GM23338 (cell line): Measurements from ENCODE around the gene CHN1. TPM values are rescaled to one million over a fixed set of nuclear protein-coding genes. Genes with fewer than 3 reads are reported as not detected.

Experiments
- ATAC-seq: fragments of 200-7000 bp; cut with Tn5 transposase; 3 replicates; pipeline ENCODE4 v1.9.1; 2020
- DNase-seq: peaks from one replicate; pipeline ENCODE4 v3.0.0-alpha.2; 2015; ENCODE audit warnings: low spot score
- H2AFZ ChIP-seq: fragments of 200-600 bp; sonication (generic); 2 replicates; pipeline ENCODE4 v1.8.0; 2016; ENCODE audit warnings: antibody characterized with exemption, mild to moderate bottlenecking, moderate library complexity
- H3F3A ChIP-seq: fragments of 200-600 bp; sonication (generic); replicated peaks from 2 replicates; pipeline ENCODE4 v1.8.0; 2017; ENCODE audit warnings: antibody characterized with exemption, mixed run types, low read depth
- H3K27ac ChIP-seq: fragments of 200-600 bp; sonication (generic); 2 replicates; pipeline ENCODE4 v1.6.1; 2016; ENCODE audit warnings: low read depth
- H3K27me3 ChIP-seq: fragments of 200-600 bp; sonication (generic); 2 replicates; pipeline ENCODE4 v1.8.0; 2016; ENCODE audit warnings: mild to moderate bottlenecking, mixed run types, moderate library complexity; ENCODE audit not compliant: insufficient read depth
- H3K36me3 ChIP-seq: fragments of 200-600 bp; sonication (generic); 2 replicates; pipeline ENCODE4 v1.8.0; 2016; ENCODE audit warnings: mild to moderate bottlenecking; ENCODE audit not compliant: insufficient read depth
- H3K4me1 ChIP-seq: fragments of 200-600 bp; sonication (generic); 2 replicates; pipeline ENCODE4 v1.8.0; 2016; ENCODE audit warnings: mild to moderate bottlenecking, moderate library complexity; ENCODE audit not compliant: insufficient read depth
- H3K4me2 ChIP-seq: fragments of 200-600 bp; sonication (generic); 2 replicates; pipeline ENCODE4 v1.7.1; 2017; ENCODE audit warnings: mixed run types
- H3K4me3 ChIP-seq: fragments of 200-600 bp; sonication (generic); 2 replicates; pipeline ENCODE4 v1.6.1; 2016; ENCODE audit warnings: mixed run types
- H3K79me2 ChIP-seq: fragments of 200-600 bp; sonication (generic); replicated peaks from 2 replicates; pipeline ENCODE4 v1.8.0; 2017; ENCODE audit warnings: mild to moderate bottlenecking; ENCODE audit not compliant: insufficient read depth
- H3K9me2 ChIP-seq: fragments of 200-600 bp; sonication (generic); 2 replicates; pipeline ENCODE4 v1.8.0; 2017; ENCODE audit not compliant: insufficient read depth
- H4K20me1 ChIP-seq: fragments of 200-600 bp; sonication (generic); replicated peaks from 2 replicates; pipeline ENCODE4 v1.8.0; 2017; ENCODE audit warnings: mild to moderate bottlenecking; ENCODE audit not compliant: insufficient read depth
- H3K27ac Mint-ChIP-seq: 2 replicates; pipeline ENCODE4 v1.8.0; 2020; ENCODE audit warnings: inconsistent platforms, mild to moderate bottlenecking, moderate library complexity, mixed read lengths
- H3K27me3 Mint-ChIP-seq: 3 replicates; pipeline ENCODE4 v1.8.0; 2022; ENCODE audit warnings: low read depth, mild to moderate bottlenecking, moderate library complexity, mixed read lengths, inconsistent platforms; ENCODE audit not compliant: insufficient read depth, poor library complexity
- H3K36me3 Mint-ChIP-seq: 3 replicates; pipeline ENCODE4 v1.8.0; 2021; ENCODE audit warnings: low read depth, mild to moderate bottlenecking, inconsistent platforms, moderate library complexity, mixed read lengths
- H3K4me1 Mint-ChIP-seq: 3 replicates; pipeline ENCODE4 v1.8.0; 2020; ENCODE audit warnings: mild to moderate bottlenecking, inconsistent platforms, mixed read lengths
- H3K4me3 Mint-ChIP-seq: 3 replicates; pipeline ENCODE4 v1.8.0; 2021; ENCODE audit warnings: moderate library complexity, mild to moderate bottlenecking, inconsistent platforms, mixed read lengths
- H3K9me3 Mint-ChIP-seq: 3 replicates; pipeline ENCODE4 v1.8.0; 2020; ENCODE audit warnings: moderate library complexity, mild to moderate bottlenecking, inconsistent platforms, mixed read lengths
- CREB1 ChIP-seq: fragments of 250-450 bp; sonication (Bioruptor Pico); IDR thresholded peaks from 2 replicates; pipeline ENCODE4 v1.5.0; 2020; ENCODE audit warnings: low read depth, mild to moderate bottlenecking, moderate library complexity
- EZH2 ChIP-seq: fragments of 200-600 bp; sonication (generic); IDR thresholded peaks from one replicate; pipeline ENCODE4 v1.8.0; 2017; ENCODE audit warnings: antibody characterized with exemption, mild to moderate bottlenecking, low read depth; ENCODE audit not compliant: unreplicated experiment
- EZH2phosphoT487 ChIP-seq: fragments of 200-600 bp; sonication (generic); IDR thresholded peaks from one replicate; pipeline ENCODE4 v1.8.1; 2018; ENCODE audit warnings: antibody characterized with exemption; ENCODE audit not compliant: unreplicated experiment
- JUNB ChIP-seq: IDR thresholded peaks from one replicate; pipeline ENCODE4 v1.6.1; 2016; ENCODE audit warnings: antibody characterized with exemption; ENCODE audit not compliant: unreplicated experiment
- NANOG ChIP-seq: IDR thresholded peaks from 2 replicates; pipeline ENCODE4 v1.6.1; 2016; ENCODE audit warnings: antibody characterized with exemption, borderline replicate concordance
- POLR2AphosphoS5 ChIP-seq: IDR thresholded peaks from 2 replicates; pipeline ENCODE4 v1.6.1; 2016; ENCODE audit warnings: antibody characterized with exemption, low read depth
- STAT1 ChIP-seq: IDR thresholded peaks from one replicate; pipeline ENCODE4 v1.6.1; 2016; ENCODE audit warnings: antibody characterized with exemption; ENCODE audit not compliant: unreplicated experiment
- ZNF114 ChIP-seq: fragments of 250-450 bp; sonication (Bioruptor Pico); IDR thresholded peaks from 2 replicates; pipeline ENCODE4 v1.5.0; 2020; ENCODE audit warnings: mild to moderate bottlenecking, moderate library complexity
- ZNF331 ChIP-seq: fragments of 250-450 bp; sonication (Bioruptor Pico); IDR thresholded peaks from 2 replicates; pipeline ENCODE4 v1.5.0; 2020; ENCODE audit warnings: low read depth, mild to moderate bottlenecking, moderate library complexity
- polyA plus RNA-seq: library from polyadenylated mRNA; unstranded; fragments of >200 nt; fragmentation: Nextera tagmentation; extraction: Ambion mirVana; gene quantifications from 2 replicates; pipeline ENCODE4 v1.2.1, GENCODE V29; 2016
- total RNA-seq: library from RNA; depleted of rRNA; stranded (reverse); fragments of >200 nt; shearing (Covaris generic); gene quantifications from 2 replicates; pipeline ENCODE4 v1.2.3, GENCODE V29; 2014
- TF ChIP-seq, protein P1 (sequence below), 2 experiments: fragments of 200-600 bp in 1 of 2; sonication (generic) in 1 of 2; conservative IDR thresholded peaks; 2 replicates each; pipeline versions ENCODE4 v1.5.1 to v1.6.1; 2016 to 2017; ENCODE audit warnings: antibody characterized with exemption in 2 of 2, low read depth in 2 of 2, mild to moderate bottlenecking in 2 of 2, moderate library complexity in 1 of 2
- TF ChIP-seq, protein P2 (sequence below): fragments of 250-450 bp; sonication (Bioruptor Pico); IDR thresholded peaks from 2 replicates; pipeline ENCODE4 v1.5.0; 2020; ENCODE audit warnings: mild to moderate bottlenecking, moderate library complexity
- TF ChIP-seq, protein P3 (sequence below): IDR thresholded peaks from one replicate; pipeline ENCODE4 v1.6.1; 2018; ENCODE audit warnings: antibody characterized with exemption; ENCODE audit not compliant: unreplicated experiment
- TF ChIP-seq, protein P4 (sequence below): IDR thresholded peaks from 2 replicates; pipeline ENCODE4 v1.6.1; 2016; ENCODE audit warnings: antibody characterized with exemption

The CHN1 gene
- total and polyA plus RNA-seq, 2 experiments from 2014 or later: 28.1 to 36.5 TPM

DNA sequence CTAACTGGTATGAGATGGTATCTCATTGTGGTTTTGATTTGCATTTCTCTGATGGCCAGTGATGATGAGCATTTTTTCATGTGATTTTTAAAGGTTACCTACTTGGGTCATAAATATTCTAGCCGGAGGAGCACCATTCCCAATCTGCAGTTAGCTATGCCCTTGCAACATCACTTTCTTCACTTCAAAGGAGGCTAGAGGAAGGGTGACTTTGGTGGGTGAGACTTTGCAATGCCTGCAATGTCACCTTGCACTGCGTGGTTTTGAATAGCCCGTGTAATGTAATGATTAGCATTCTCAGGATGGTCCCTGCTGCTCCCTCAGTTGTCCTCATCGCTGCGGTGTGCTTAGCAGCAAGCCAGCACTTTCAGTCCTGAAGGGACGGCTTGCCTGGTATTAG, 184.8 kb downstream of the CHN1 start:
- Histone ChIP-seq H4K20me1 (no peaks in the 10 kb centered on the region), H3K36me3 (no peaks in the 10 kb centered on the region; the same call in 1 of the 2 replicates), H2AFZ (no peak overlapping the region), H3K4me1 (peaks cover 9% of the 10 kb centered on the region), H3K27me3 (no peaks in the 10 kb centered on the region), H3K79me2 (peaks cover 4% of the 10 kb centered on the region; the same call in 1 of the 2 replicates), H3K27ac (no peak overlapping the region), H3F3A (no peaks in the 10 kb centered on the region), H3K4me2 (no peak overlapping the region), H3K9me2 (no peaks in the 10 kb centered on the region), H3K4me3 (no peak overlapping the region)
- ATAC-seq (no peak), DNase-seq (no peak)
- Mint-ChIP-seq H3K27me3 (peaks cover 3% of the 10 kb centered on the region), H3K4me3 (no peak overlapping the region), H3K27ac (no peak overlapping the region), H3K9me3 (no peaks in the 10 kb centered on the region; the same call in 2 of the 3 replicates), H3K4me1 (peaks cover 21% of the 10 kb centered on the region), H3K36me3 (peaks cover 36% of the 10 kb centered on the region)
- TF ChIP-seq, protein P1, sequence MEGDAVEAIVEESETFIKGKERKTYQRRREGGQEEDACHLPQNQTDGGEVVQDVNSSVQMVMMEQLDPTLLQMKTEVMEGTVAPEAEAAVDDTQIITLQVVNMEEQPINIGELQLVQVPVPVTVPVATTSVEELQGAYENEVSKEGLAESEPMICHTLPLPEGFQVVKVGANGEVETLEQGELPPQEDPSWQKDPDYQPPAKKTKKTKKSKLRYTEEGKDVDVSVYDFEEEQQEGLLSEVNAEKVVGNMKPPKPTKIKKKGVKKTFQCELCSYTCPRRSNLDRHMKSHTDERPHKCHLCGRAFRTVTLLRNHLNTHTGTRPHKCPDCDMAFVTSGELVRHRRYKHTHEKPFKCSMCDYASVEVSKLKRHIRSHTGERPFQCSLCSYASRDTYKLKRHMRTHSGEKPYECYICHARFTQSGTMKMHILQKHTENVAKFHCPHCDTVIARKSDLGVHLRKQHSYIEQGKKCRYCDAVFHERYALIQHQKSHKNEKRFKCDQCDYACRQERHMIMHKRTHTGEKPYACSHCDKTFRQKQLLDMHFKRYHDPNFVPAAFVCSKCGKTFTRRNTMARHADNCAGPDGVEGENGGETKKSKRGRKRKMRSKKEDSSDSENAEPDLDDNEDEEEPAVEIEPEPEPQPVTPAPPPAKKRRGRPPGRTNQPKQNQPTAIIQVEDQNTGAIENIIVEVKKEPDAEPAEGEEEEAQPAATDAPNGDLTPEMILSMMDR (conservative IDR thresholded peaks at IDR 0.05; ENCODE audit: low read depth in 2 of 2): no peak
- TF ChIP-seq, protein P2, sequence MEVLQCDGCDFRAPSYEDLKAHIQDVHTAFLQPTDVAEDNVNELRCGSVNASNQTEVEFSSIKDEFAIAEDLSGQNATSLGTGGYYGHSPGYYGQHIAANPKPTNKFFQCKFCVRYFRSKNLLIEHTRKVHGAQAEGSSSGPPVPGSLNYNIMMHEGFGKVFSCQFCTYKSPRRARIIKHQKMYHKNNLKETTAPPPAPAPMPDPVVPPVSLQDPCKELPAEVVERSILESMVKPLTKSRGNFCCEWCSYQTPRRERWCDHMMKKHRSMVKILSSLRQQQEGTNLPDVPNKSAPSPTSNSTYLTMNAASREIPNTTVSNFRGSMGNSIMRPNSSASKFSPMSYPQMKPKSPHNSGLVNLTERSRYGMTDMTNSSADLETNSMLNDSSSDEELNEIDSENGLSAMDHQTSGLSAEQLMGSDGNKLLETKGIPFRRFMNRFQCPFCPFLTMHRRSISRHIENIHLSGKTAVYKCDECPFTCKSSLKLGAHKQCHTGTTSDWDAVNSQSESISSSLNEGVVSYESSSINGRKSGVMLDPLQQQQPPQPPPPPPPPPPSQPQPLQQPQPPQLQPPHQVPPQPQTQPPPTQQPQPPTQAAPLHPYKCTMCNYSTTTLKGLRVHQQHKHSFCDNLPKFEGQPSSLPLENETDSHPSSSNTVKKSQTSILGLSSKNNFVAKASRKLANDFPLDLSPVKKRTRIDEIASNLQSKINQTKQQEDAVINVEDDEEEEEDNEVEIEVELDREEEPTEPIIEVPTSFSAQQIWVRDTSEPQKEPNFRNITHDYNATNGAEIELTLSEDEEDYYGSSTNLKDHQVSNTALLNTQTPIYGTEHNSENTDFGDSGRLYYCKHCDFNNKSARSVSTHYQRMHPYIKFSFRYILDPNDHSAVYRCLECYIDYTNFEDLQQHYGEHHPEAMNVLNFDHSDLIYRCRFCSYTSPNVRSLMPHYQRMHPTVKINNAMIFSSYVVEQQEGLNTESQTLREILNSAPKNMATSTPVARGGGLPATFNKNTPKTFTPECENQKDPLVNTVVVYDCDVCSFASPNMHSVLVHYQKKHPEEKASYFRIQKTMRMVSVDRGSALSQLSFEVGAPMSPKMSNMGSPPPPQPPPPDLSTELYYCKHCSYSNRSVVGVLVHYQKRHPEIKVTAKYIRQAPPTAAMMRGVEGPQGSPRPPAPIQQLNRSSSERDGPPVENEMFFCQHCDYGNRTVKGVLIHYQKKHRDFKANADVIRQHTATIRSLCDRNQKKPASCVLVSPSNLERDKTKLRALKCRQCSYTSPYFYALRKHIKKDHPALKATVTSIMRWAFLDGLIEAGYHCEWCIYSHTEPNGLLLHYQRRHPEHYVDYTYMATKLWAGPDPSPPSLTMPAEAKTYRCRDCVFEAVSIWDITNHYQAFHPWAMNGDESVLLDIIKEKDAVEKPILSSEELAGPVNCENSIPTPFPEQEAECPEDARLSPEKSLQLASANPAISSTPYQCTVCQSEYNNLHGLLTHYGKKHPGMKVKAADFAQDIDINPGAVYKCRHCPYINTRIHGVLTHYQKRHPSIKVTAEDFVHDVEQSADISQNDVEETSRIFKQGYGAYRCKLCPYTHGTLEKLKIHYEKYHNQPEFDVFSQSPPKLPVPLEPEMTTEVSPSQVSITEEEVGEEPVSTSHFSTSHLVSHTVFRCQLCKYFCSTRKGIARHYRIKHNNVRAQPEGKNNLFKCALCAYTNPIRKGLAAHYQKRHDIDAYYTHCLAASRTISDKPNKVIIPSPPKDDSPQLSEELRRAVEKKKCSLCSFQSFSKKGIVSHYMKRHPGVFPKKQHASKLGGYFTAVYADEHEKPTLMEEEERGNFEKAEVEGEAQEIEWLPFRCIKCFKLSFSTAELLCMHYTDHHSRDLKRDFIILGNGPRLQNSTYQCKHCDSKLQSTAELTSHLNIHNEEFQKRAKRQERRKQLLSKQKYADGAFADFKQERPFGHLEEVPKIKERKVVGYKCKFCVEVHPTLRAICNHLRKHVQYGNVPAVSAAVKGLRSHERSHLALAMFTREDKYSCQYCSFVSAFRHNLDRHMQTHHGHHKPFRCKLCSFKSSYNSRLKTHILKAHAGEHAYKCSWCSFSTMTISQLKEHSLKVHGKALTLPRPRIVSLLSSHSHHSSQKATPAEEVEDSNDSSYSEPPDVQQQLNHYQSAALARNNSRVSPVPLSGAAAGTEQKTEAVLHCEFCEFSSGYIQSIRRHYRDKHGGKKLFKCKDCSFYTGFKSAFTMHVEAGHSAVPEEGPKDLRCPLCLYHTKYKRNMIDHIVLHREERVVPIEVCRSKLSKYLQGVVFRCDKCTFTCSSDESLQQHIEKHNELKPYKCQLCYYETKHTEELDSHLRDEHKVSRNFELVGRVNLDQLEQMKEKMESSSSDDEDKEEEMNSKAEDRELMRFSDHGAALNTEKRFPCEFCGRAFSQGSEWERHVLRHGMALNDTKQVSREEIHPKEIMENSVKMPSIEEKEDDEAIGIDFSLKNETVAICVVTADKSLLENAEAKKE (CRISPR knock-in tag): no peak
- TF ChIP-seq CREB1 (CRISPR knock-in tag): no peak
- TF ChIP-seq POLR2AphosphoS5: no peak
- TF ChIP-seq EZH2phosphoT487: no peak
- TF ChIP-seq, protein P3, sequence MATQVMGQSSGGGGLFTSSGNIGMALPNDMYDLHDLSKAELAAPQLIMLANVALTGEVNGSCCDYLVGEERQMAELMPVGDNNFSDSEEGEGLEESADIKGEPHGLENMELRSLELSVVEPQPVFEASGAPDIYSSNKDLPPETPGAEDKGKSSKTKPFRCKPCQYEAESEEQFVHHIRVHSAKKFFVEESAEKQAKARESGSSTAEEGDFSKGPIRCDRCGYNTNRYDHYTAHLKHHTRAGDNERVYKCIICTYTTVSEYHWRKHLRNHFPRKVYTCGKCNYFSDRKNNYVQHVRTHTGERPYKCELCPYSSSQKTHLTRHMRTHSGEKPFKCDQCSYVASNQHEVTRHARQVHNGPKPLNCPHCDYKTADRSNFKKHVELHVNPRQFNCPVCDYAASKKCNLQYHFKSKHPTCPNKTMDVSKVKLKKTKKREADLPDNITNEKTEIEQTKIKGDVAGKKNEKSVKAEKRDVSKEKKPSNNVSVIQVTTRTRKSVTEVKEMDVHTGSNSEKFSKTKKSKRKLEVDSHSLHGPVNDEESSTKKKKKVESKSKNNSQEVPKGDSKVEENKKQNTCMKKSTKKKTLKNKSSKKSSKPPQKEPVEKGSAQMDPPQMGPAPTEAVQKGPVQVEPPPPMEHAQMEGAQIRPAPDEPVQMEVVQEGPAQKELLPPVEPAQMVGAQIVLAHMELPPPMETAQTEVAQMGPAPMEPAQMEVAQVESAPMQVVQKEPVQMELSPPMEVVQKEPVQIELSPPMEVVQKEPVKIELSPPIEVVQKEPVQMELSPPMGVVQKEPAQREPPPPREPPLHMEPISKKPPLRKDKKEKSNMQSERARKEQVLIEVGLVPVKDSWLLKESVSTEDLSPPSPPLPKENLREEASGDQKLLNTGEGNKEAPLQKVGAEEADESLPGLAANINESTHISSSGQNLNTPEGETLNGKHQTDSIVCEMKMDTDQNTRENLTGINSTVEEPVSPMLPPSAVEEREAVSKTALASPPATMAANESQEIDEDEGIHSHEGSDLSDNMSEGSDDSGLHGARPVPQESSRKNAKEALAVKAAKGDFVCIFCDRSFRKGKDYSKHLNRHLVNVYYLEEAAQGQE: no peak
- no peak for TF ChIP-seq ZNF114 (CRISPR knock-in tag)
- no peak for TF ChIP-seq JUNB
- TF ChIP-seq STAT1: no peak
- TF ChIP-seq EZH2: no peak
- no peak for TF ChIP-seq ZNF331 (CRISPR knock-in tag)
- TF ChIP-seq, protein P4, sequence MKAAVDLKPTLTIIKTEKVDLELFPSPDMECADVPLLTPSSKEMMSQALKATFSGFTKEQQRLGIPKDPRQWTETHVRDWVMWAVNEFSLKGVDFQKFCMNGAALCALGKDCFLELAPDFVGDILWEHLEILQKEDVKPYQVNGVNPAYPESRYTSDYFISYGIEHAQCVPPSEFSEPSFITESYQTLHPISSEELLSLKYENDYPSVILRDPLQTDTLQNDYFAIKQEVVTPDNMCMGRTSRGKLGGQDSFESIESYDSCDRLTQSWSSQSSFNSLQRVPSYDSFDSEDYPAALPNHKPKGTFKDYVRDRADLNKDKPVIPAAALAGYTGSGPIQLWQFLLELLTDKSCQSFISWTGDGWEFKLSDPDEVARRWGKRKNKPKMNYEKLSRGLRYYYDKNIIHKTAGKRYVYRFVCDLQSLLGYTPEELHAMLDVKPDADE: no peak
- no peak for TF ChIP-seq NANOG
